ENCODE results near the gene PHF19.

DNA sequence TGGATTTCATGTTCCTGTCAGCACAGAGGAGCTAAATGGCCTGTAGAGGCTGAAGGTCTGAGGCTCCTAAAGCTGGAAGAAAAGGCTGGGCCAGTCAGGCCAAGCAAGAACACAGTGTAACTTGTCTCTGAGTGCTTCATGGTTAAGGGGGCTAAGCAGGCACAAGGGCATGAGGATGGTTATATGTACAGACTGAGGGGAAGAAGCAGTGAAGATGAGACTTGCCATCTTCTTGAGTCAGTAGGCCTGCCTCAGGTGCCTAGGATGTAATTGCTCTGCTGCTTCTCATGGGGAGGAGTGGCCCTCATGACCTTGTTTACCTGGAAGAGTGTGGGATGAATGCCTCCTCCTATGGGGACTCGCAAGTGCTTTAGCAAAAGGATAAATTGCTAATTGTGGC, 25.5 kb downstream of the PHF19 start:
- TF ChIP-seq, protein P1, sequence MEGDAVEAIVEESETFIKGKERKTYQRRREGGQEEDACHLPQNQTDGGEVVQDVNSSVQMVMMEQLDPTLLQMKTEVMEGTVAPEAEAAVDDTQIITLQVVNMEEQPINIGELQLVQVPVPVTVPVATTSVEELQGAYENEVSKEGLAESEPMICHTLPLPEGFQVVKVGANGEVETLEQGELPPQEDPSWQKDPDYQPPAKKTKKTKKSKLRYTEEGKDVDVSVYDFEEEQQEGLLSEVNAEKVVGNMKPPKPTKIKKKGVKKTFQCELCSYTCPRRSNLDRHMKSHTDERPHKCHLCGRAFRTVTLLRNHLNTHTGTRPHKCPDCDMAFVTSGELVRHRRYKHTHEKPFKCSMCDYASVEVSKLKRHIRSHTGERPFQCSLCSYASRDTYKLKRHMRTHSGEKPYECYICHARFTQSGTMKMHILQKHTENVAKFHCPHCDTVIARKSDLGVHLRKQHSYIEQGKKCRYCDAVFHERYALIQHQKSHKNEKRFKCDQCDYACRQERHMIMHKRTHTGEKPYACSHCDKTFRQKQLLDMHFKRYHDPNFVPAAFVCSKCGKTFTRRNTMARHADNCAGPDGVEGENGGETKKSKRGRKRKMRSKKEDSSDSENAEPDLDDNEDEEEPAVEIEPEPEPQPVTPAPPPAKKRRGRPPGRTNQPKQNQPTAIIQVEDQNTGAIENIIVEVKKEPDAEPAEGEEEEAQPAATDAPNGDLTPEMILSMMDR (IDR thresholded peaks at IDR 0.05) = no peak
- TF ChIP-seq POLR2A (IDR thresholded peaks at IDR 0.05) = no peak
